ENCODE measurements around the gene CCDC24. TPM values are rescaled to one million over a fixed set of nuclear protein-coding genes. Genes with fewer than 3 reads are reported as not detected.

Gene CCDC24
- total and polyA plus RNA-seq, 9 of the 15 experiments (the other 6 are each of a cell fraction or from before 2014, with no cell fraction given): 0.31 to 4.5 (median 1.5) TPM

GRCh38 chr1:44035726-44036408, 44.5 kb downstream of the CCDC24 start (continued):
- TF ChIP-seq, protein P1, sequence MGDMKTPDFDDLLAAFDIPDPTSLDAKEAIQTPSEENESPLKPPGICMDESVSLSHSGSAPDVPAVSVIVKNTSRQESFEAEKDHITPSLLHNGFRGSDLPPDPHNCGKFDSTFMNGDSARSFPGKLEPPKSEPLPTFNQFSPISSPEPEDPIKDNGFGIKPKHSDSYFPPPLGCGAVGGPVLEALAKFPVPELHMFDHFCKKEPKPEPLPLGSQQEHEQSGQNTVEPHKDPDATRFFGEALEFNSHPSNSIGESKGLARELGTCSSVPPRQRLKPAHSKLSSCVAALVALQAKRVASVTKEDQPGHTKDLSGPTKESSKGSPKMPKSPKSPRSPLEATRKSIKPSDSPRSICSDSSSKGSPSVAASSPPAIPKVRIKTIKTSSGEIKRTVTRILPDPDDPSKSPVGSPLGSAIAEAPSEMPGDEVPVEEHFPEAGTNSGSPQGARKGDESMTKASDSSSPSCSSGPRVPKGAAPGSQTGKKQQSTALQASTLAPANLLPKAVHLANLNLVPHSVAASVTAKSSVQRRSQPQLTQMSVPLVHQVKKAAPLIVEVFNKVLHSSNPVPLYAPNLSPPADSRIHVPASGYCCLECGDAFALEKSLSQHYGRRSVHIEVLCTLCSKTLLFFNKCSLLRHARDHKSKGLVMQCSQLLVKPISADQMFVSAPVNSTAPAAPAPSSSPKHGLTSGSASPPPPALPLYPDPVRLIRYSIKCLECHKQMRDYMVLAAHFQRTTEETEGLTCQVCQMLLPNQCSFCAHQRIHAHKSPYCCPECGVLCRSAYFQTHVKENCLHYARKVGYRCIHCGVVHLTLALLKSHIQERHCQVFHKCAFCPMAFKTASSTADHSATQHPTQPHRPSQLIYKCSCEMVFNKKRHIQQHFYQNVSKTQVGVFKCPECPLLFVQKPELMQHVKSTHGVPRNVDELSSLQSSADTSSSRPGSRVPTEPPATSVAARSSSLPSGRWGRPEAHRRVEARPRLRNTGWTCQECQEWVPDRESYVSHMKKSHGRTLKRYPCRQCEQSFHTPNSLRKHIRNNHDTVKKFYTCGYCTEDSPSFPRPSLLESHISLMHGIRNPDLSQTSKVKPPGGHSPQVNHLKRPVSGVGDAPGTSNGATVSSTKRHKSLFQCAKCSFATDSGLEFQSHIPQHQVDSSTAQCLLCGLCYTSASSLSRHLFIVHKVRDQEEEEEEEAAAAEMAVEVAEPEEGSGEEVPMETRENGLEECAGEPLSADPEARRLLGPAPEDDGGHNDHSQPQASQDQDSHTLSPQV (IDR thresholded peaks at IDR 0.05): peak; percentile 89
- TF ChIP-seq, protein P2, sequence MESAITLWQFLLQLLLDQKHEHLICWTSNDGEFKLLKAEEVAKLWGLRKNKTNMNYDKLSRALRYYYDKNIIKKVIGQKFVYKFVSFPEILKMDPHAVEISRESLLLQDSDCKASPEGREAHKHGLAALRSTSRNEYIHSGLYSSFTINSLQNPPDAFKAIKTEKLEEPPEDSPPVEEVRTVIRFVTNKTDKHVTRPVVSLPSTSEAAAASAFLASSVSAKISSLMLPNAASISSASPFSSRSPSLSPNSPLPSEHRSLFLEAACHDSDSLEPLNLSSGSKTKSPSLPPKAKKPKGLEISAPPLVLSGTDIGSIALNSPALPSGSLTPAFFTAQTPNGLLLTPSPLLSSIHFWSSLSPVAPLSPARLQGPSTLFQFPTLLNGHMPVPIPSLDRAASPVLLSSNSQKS (CRISPR knock-in tag; IDR thresholded peaks at IDR 0.05): peak; percentile 85; the same call in 1 of the 2 replicates
- TF ChIP-seq MEF2D (tag; conservative IDR thresholded peaks at IDR 0.05; ENCODE audit: low read depth): peak; percentile 95
- no peak; the same call in 1 of the 2 replicates for TF ChIP-seq ZFX (CRISPR knock-in tag; IDR thresholded peaks at IDR 0.05)
- no peak for TF ChIP-seq ZNF140 (CRISPR knock-in tag; IDR thresholded peaks at IDR 0.05)
- no peak for TF ChIP-seq BRCA1 (IDR thresholded peaks at IDR 0.05)
- TF ChIP-seq BRCA1 (CRISPR knock-in tag; IDR thresholded peaks at IDR 0.05): no peak
- no peak for TF ChIP-seq PHB (CRISPR knock-in tag; IDR thresholded peaks at IDR 0.05)
- TF ChIP-seq CAMTA2 (CRISPR knock-in tag; conservative IDR thresholded peaks at IDR 0.05): no peak
- peak; percentile 82 for TF ChIP-seq TEAD2 (tag; IDR thresholded peaks at IDR 0.05)
- peak; percentile 100 for TF ChIP-seq HLTF (IDR thresholded peaks at IDR 0.05)
- TF ChIP-seq POLR2AphosphoS5 (IDR thresholded peaks at IDR 0.05; ENCODE audit: control insufficient read depth, insufficient read depth, low read depth, low read length): peak; percentile 100
- no peak for TF ChIP-seq RBM25 (IDR thresholded peaks at IDR 0.05; ENCODE audit: low read depth, low read length, severe bottlenecking)
- TF ChIP-seq EP300 (IDR thresholded peaks at IDR 0.05; ENCODE audit: low read length): peak; percentile 99
- peak; percentile 100 for TF ChIP-seq DPF2 (IDR thresholded peaks at IDR 0.05)
- no peak for TF ChIP-seq HNRNPH1 (optimal IDR thresholded peaks at IDR 0.05; ENCODE audit: low read depth, low read length)
- peak; percentile 100 for TF ChIP-seq CREM (IDR thresholded peaks at IDR 0.05; ENCODE audit: low read depth)
- peak; percentile 100 for TF ChIP-seq ZNF589 (CRISPR knock-in tag; IDR thresholded peaks at IDR 0.05; ENCODE audit: low read depth)
- TF ChIP-seq TRIM24 (IDR thresholded peaks at IDR 0.05): peak; percentile 100
- TF ChIP-seq ETV6 (IDR thresholded peaks at IDR 0.05; ENCODE audit: borderline replicate concordance in 1 of 2, low read depth in 2 of 2, low read length in 1 of 2): peak in 1 of 2 experiments; percentile 88; a peak in 2 of 4 replicates
- TF ChIP-seq ETV6 (CRISPR knock-in tag; IDR thresholded peaks at IDR 0.05; ENCODE audit: borderline replicate concordance): no peak
- TF ChIP-seq POLR2G (IDR thresholded peaks at IDR 0.05; ENCODE audit: low read depth, low read length): peak; percentile 46
